GM19193 (cell line): Measurements from ENCODE around the gene SAMD4A.

ENCODE experiments used
- POLR2A ChIP-seq: IDR thresholded peaks from 4 replicates; pipeline ENCODE4 v1.6.1; 2011; ENCODE audit not compliant: insufficient read depth, insufficient read length; ENCODE audit errors: extremely low read depth

SAMD4A gene

DNA sequence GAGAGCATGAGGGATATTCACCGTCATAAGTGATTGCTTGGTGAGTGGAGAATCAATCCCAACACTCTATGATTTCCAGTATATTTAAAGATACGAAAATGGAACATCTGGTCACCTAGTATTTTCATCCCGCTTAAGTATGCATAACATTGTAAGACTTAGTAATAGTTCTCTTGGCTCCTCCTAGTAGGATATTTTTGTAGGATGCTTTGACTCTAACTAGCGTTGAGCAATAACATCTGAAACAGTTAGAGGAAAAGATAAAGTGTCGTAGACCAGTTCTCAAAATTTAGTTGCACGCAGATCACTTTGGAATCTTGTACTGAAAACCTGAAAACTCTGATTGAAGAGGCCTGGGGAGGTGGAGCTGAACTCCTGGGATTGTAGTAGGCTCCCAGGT lies 7.6 kb downstream of the SAMD4A start:
- no peak for TF ChIP-seq POLR2A

DNA sequence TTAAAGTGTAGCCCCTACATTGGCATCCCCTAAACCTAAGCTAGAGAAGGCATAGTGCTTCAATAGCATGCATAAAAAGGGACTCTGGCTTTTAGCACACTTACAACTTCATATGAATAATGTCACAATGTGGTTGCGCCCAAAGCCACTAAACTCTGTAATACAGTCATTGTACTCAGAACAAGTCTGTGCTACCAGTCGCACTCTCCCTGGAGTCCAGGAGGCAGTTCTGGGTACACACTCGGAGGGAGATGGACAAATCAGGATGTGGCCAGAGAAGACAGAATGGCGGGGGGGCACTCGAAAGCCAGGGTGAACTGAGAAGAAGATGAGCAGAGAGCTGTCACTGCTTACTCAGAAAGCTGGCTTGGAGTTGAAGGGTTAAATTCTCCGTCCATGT lies 10.6 kb downstream of the SAMD4A start:
- no peak for TF ChIP-seq POLR2A

DNA sequence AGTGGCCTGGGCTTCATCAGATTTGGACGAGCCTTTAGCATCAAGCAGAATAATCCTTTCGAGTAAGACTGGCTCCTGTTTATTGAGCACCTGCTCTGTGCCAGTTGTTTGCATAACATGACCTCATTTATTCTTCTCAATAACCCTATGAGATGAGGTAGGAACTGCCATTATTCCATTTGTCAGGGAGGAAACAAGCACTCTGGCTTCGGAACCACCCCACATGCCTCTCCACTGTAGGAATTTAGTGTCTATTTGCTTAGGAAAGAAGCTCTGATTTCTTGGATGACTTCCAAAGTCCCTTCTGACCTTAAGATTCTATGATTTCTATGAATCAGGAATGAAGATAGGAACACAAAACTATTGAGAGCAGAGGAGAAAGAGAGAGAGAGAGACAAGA lies 11.0 kb downstream of the SAMD4A start:
- no peak for TF ChIP-seq POLR2A

DNA sequence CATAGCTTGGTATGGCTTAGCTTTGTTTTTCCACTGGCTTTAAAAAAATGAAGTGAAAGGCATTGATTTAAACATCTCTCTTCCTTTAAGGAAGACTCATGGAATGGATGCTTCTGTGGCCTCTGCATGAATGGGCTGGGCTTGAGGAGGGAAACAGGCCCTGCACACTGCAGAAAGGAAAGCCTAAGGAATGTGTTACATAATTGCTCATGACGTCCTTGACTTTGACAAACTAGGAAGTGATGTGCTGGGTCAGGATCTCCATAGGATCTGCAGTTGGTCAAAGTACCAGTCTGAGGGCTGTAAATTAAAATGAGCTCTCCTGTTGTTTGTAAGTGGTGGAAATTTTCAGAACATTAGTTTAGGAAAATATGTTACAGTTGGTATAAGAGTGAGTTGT lies 12.7 kb downstream of the SAMD4A start:
- no peak for TF ChIP-seq POLR2A

DNA sequence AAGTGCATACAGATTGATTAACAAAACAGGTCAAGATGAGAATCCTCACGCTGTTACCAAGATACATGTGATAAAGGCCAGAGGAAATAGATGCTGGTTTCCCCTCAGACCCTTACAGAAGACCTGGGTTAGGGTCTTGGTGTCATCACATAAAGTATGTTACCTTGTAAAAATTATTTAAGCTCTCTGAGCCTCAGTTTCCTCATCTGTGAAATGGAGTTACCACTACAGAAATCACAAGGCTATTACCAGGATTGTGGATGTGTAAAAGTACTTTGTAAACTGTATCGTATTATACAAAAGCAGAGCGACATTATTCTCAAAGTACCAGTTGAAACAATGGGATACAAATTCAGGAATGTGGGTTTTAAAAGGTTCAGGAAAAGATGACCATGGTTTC lies 14.0 kb downstream of the SAMD4A start:
- TF ChIP-seq POLR2A: no peak

DNA sequence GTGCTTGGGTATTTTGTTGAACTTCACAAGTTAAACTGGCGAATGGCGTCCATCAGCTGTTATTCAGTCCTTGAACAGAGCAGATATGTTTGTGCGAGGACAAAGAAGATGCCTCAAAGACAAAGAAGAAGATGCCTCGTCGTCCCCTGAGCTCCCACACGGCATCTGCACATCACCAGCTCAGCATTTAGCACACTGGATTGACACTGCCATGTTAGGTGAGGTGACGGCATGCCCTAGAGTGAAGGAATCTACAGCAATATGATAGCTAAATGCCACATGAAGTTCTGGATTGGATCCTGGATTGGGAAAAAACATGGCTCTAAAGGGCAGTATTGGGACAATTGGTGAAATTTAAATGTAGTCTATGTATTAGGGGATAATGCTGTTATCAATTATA lies 15.4 kb downstream of the SAMD4A start:
- TF ChIP-seq POLR2A: no peak

DNA sequence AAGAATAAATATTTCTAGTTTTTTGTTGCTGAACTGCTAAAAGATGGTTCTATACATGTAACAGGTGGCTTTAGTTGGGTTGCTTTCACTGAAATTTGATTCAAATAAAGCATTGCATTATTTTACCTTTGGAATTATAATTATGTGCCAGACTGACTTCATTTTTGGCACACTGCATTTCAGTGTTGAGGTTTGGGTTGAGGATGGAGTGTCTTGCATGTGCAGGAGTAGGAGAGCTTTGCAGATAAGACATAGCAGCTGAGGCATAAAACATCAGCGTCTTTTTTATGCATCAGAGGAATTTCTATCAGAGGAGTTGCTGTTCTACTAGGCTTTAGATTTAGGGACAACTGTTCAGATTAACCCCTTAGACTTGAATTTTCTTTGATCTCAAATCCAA lies 17.2 kb downstream of the SAMD4A start:
- no peak for TF ChIP-seq POLR2A

DNA sequence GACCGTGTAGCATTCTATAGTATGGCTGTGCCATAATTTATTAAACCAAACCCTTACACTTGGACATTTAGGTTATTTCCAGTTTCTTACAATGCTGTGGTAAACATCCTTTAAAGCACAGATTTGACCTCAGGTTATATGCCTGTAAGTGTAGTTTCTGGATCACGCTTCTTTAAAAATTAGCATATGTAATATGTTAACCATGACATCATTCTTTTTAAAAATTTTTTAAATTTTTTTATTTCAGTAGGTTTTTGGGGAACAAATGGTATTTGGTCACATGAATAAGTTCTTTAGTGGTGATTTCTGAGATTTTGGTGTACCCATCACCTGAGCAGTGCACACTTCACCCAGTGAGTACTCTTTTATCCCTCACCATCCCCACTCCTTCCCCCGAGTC lies 18.3 kb downstream of the SAMD4A start:
- no peak for TF ChIP-seq POLR2A

DNA sequence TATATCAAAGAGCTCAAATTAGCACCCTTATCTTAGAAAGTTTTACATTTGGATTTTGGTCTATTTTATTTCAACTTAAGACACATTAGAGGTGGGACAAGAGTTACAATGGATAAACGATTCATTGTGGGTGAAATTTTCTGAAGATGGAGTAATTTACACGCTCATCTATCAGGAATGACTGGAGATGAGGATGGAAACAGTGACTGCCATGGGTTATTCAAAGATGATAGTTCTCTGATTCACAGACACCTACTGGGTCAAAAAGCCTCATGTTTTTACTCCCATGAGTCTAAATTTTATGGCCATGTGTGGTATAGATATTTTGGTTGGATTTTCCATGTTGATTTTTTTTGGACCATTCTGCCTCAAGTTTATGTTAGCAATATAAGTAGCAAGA lies 22.1 kb downstream of the SAMD4A start:
- TF ChIP-seq POLR2A: no peak

DNA sequence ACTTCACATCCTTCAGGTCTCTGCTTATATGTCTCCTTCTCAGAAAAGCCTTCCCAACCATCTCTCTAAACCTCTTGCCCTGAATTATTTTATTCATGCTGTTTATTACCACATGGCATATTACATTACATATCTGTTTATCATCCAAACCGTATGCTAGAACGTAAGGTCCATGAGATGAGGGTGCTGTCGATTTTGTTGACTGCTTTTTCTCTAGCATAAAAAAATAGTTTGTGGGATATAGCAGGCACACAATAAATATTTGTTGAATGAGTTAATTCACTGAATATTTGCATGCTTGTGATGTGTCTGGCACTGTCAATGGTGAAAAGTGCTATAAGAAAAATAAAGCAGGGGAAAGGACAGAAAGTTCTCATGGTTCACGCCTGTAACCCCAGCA lies 22.9 kb downstream of the SAMD4A start:
- TF ChIP-seq POLR2A: no peak

DNA sequence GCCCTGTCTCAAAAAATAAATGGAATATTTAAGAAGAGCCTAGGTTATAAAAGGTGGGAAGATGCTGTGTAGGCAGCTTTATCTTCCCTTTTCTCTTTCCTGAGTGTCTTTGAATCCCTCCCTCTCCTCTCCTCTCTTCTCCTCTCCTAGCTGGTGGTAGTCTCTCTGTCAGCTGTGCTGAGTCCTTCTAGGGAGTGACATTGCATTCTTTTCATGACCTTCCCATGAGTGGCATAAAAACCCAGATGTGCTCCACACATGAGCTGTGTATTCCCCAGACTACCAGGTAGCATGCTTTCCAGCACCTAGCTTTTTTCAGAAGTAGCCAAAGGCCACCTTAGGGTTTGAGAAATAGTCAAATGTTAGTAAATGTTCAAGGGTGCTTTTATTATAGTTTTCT lies 23.6 kb downstream of the SAMD4A start:
- no peak for TF ChIP-seq POLR2A

DNA sequence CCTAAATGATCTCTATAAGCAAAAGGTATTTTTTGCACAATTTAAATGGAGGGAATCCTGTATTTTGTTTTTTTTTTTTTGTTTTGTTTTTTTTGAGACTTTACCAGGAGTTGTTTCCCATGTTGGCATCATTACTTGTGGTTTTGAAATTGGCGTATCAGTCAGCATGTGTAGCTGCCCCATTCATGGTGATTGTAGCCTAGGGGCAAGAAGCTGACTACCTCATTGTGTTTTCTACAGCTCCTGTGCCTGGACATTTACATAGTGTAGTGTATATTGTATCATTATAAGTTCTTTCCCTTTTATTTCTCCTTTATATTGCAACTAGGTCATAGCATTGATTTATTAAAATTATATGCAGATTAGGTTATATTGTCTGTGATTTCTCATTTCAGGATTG lies 24.5 kb downstream of the SAMD4A start:
- TF ChIP-seq POLR2A: no peak

DNA sequence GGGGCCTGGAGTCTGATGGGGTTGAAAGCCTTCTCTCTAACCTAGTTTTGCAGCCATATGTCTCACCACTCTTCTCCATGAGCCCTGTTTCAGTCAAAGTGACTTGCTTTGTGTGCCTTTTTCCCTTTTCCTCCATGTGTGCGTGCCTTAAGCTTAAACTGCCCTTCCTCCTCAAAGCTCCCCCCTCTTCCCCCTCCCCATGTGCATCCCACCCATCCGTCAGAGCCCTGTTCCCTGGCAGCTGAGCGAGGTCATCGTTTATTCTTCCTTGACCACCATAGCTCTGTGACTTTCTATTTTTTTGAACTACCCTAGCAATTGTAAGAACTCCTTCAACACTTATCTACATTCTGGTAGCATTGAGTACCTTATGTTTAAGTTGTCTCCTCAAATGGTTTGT lies 24.9 kb downstream of the SAMD4A start:
- TF ChIP-seq POLR2A: no peak

DNA sequence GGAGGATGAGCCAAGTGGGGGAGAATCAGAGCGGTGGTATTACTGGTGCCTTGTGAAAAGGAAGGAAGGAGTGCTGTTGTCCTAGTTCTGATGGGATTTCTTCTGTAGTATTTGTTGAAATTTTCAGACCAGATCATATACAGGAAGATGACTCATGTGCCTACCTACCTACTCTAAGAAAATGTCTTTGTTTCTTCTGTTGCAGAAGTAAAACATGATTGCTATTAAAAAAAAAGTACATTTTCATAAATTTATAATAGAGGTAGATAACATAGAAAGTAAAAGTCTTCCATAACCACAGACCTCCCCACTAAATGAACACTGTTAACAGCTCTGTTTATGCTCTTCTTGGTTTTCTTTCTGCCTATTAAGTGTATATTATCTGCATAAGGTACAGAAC lies 26.9 kb downstream of the SAMD4A start:
- no peak for TF ChIP-seq POLR2A

DNA sequence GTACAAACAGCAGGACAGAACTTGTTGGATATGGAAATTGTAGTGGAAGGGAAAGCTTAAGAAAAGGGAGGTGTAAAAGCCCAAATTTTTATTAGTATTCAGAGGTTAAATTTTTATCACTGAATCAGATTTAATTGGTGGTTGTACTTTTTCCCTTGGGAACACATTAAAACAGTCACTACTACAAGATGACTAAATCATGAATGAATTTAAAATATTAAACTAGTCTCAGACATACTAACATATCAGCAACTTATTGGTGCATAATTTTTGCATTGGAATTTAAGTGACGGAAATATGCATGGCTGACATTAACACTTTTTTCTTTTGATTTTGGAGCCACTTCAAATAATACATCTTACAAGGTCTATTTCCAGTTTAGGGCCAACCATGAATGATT lies 27.6 kb downstream of the SAMD4A start:
- TF ChIP-seq POLR2A: no peak

DNA sequence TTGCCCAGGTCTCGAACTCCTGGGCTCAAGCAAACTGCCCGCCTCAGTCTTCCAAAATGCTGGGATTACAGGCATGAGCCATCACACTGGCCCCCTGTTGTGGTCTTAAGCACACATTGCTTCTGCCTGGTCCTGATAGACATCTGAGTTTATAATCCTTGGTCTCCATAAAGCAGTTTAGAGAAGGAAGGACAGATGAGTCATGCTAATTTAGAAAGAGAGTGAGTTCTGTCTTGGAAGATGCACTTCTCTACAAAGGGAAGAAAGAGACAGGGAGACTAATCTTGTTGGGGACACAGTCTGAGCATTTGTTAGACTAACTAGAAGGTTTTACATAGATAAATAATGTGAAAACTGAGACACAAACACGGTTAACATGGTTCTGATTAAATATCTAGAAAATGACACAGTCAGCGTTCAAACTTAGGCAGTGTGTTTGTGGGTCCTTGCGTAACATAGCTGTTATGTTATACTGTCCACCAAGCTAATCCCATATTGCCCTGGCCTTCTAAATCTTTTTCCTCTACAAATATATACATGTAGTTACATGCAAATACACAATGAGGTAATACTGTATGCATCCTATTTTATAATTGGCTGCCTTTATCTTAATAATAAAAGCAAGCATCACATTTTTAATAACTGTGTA lies 31.0 kb downstream of the SAMD4A start:
- no peak for TF ChIP-seq POLR2A
